H7 (cell line): ENCODE results near the gene PLEKHA6. TPM values are rescaled to one million over a fixed set of nuclear protein-coding genes. Genes with fewer than 3 reads are reported as not detected.

ENCODE experiments used
- DNase-seq: peaks from one replicate; pipeline ENCODE4 v3.0.0; 2012
- H3K27me3 ChIP-seq: 2 replicates; pipeline ENCODE4 v1.6.0; 2011; ENCODE audit warnings: mild to moderate bottlenecking, low read length; ENCODE audit not compliant: control insufficient read depth, insufficient read depth
- H3K36me3 ChIP-seq: replicated peaks from 2 replicates; pipeline ENCODE4 v1.5.1; 2011; ENCODE audit warnings: low read length; ENCODE audit not compliant: control insufficient read depth, insufficient read depth
- H3K4me3 ChIP-seq: 2 replicates; pipeline ENCODE4 v1.5.1; 2011; ENCODE audit warnings: low read depth, mild to moderate bottlenecking, control low read depth, low read length, moderate library complexity; ENCODE audit not compliant: insufficient read depth
- total RNA-seq: library from RNA; depleted of rRNA; stranded (reverse); fragments of >200 nt; shearing (Covaris generic); gene quantifications from 2 replicates; pipeline ENCODE4 v1.2.3, GENCODE V29; 2014

The PLEKHA6 gene
- total RNA-seq, 1 experiment from 2014 or later = 3.0 TPM

GRCh38 chr1:204390751-204391466 lies 31.2 kb upstream of the PLEKHA6 start:
- Histone ChIP-seq H3K27me3 (no peaks in the 10 kb centered on the region), H3K4me3 (no peak overlapping the region), H3K36me3 (no peaks in the 10 kb centered on the region)
- no peak for DNase-seq

GRCh38 chr1:204385727-204386126 lies 26.0 kb upstream of the PLEKHA6 start:
- no peaks in the 10 kb centered on the region for H3K36me3 ChIP-seq
- H3K27me3 ChIP-seq = no peaks in the 10 kb centered on the region

GRCh38 chr1:204384636-204385352 lies 25.1 kb upstream of the PLEKHA6 start:
- Histone ChIP-seq H3K27me3 (peaks cover 7% of the 10 kb centered on the region), H3K36me3 (no peaks in the 10 kb centered on the region), H3K4me3 (no peak overlapping the region)
- DNase-seq = no peak

More at GRCh38 chr1:204385727-204386126, 26.0 kb upstream of the PLEKHA6 start:
- DNase-seq = no peak
- no peak overlapping the region for H3K4me3 ChIP-seq

- DNase-seq = no peak
- Histone ChIP-seq H3K27me3 (peaks cover 18% of the 10 kb centered on the region), H3K36me3 (no peaks in the 10 kb centered on the region), H3K4me3 (no peak overlapping the region)
Observed at GRCh38 chr1:204383163-204383904, 23.6 kb upstream of the PLEKHA6 start.

DNA sequence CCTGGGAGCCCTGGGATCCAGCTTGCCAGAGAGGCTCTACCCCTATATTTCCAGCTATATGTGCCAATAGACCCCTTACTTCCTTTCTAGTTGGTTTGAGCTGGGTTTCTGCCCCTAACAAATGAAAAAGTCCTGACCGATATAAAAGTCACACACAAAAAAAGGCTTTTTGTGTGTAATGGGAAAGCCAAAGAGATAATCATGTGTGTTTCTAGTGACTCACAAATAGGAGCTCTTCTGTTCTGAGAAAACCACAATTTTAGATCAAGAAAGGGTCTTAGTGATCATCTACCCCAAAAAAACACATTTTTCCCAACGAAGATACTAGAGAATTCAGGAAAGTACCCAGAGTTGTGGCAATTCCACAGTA lies 23.0 kb upstream of the PLEKHA6 start:
- no peaks in the 10 kb centered on the region for H3K36me3 ChIP-seq
- H3K4me3 ChIP-seq = no peak overlapping the region
- peaks cover 24% of the 10 kb centered on the region for H3K27me3 ChIP-seq
- DNase-seq = no peak

DNA sequence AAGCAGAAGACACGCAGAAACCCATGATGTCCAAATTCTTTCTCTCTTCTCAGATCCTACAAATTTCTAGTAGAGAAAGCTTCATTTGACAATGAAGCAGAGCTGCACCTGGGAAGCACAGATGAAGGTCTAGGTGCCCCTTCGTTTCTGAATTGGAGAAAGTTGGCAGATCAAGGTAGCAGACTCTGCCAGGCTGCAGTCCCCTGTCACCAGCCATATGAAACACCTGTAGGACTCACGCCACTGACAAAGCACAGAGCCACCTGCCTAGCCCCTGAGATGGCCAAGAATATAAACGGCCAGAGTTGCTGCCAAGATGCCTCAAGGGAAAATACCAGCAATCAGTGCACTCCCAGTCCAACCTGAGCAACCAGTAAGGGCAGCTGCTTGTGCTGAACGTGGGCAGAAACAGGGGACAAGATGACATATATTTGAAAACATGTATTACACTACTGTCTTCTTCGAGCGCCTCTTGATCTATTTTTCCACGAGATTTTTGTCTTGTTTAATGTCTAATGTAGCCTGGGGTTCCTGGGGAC lies 20.6 kb upstream of the PLEKHA6 start:
- no peak for DNase-seq
- no peak overlapping the region for H3K4me3 ChIP-seq
- no peaks in the 10 kb centered on the region for H3K36me3 ChIP-seq
- H3K27me3 ChIP-seq = peaks cover 44% of the 10 kb centered on the region

DNA sequence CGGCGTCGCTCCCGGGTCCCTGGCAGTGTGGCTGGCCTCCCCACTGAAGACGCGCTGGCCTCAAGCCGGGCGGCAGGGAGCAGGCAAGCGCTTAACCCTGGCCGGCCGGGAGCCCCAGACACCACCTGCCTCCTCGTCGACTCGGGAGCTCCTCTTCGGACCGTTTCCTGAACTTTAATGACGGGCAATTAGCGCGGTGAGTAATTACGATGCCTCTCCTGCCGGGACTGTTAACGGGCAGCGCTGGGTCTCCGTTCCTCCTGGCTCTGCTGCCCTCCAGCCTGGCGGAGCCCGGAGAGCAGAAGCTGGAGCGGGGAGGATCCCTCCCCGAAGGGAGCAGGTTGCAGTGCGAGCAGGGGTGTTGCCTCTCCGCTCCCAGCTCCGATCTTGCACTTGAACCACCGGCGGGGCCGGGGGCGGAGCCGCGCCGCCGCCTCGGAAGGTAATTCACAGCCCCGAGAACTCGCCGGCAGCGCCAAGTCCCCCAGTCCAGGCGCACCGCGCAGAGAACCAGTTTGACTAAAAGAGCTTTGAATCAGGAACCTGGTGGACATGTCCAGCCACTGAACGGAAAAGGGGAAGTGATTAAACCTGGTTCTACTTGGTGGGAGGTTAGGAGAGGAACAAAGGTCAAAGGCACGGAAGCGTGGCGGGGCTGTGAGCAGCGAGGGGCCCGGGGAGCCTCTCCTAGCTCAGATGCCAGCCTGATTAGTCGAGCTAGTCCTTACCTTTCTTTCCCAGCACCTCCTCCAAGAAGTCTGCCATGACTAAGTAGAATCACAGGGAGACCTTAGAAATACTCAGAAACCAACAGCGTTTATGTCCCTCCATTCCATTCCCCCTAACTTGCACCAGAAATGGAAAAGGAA lies 18.3 kb upstream of the PLEKHA6 start:
- Histone ChIP-seq H3K27me3 (peaks cover 47% of the 10 kb centered on the region), H3K4me3 (peak overlapping the region; percentile 64), H3K36me3 (no peaks in the 10 kb centered on the region)
- peak; percentile 89 for DNase-seq

DNA sequence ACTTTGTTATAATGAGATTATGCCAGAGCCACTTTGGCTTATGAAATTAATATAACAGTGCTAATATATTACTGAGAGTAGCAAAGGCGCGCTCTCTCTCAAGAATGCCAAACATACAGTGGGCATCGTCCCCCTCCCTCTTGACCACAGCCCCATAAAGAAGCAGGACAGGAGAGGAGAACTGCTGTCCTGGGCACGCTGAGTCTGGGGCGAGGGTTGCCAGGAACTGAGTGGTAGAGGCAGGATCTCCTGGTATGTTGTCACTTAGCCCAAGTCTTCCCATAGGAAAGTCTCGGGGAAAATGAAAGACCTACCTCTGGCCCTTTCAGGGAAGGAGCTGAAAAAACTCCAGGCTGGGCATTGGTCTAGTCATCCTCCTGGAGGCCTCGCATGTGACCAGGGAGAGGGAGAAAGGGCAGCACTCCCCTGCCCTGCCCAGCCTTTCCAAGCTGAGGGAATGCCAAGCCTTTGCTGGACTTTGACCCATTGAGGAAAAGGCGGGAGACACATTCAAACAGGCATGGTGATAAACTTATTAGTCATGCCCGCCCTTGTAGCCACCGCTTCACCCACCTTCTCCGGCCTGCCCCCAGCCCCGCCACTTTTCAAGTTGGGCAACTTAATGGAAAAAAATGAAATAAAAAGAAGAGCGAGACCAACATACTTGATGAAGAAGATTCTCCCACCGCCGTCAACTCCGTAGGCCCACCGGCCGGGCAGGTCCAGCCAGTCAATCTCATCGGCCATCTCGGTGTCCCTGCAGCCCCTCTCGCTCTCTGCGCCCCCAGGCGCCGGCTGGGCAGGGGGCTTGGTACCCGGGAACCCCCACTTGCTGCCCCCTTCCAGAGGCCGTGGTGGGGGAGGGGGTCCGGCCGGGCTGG lies 17.4 kb upstream of the PLEKHA6 start:
- Histone ChIP-seq H3K27me3 (peaks cover 47% of the 10 kb centered on the region), H3K4me3 (peak overlapping the region; percentile 64), H3K36me3 (no peaks in the 10 kb centered on the region)
- DNase-seq = no peak

GRCh38 chr1:204376465-204376864 lies 16.7 kb upstream of the PLEKHA6 start:
- Histone ChIP-seq H3K4me3 (no peak overlapping the region), H3K36me3 (no peaks in the 10 kb centered on the region), H3K27me3 (peaks cover 47% of the 10 kb centered on the region)
- DNase-seq = no peak

DNA sequence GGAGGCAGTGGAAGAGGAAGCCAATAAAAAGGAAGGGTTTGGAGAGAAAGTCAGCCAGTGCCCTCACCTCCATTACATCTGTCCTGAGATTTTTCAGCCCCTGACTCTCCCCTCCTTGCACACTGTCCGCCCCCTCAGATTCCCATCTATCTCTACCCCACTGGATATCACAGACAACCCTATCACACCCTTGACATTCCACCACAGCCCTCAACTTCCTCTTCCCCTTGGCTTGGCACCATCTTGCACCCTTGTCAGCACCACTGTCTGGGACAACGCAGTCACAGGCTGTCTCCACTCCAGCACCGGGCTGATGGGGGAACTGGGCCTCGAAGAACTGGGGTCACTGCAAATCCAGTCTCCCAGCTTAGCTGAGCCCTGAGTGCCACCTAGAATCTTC lies 14.2 kb upstream of the PLEKHA6 start:
- no peak for DNase-seq
- H3K4me3 ChIP-seq = no peak overlapping the region
- H3K27me3 ChIP-seq = peaks cover 34% of the 10 kb centered on the region
- no peaks in the 10 kb centered on the region for H3K36me3 ChIP-seq

DNA sequence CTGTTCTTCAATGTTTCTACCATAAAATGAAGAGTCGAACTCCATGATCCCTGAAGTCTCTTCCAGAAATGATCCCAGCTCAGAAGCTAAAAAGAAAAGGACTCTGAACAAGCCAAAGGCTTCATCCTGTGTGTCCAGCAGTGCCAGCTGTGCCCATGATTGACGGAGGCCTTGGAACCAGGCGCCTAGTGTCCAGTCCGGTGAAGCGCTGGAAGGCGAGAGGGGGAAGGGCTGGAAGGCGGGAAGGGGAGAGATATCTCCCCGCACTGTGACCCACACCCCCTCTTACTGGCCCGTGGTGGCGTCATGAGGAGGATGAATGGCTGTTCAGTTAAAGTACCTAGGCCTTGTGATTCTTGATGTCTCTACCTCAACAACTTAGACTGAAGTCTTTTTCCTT lies 10.4 kb upstream of the PLEKHA6 start:
- peaks cover under 1% of the 10 kb centered on the region; the same call in 1 of the 2 replicates for H3K27me3 ChIP-seq
- no peak overlapping the region for H3K4me3 ChIP-seq
- no peaks in the 10 kb centered on the region for H3K36me3 ChIP-seq
- DNase-seq = peak; percentile 29

- peak; percentile 16 for DNase-seq
- Histone ChIP-seq H3K27me3 (no peaks in the 10 kb centered on the region; the same call in 1 of the 2 replicates), H3K4me3 (no peak overlapping the region), H3K36me3 (no peaks in the 10 kb centered on the region)
Observed at GRCh38 chr1:204368996-204369726, 9.4 kb upstream of the PLEKHA6 start.

DNA sequence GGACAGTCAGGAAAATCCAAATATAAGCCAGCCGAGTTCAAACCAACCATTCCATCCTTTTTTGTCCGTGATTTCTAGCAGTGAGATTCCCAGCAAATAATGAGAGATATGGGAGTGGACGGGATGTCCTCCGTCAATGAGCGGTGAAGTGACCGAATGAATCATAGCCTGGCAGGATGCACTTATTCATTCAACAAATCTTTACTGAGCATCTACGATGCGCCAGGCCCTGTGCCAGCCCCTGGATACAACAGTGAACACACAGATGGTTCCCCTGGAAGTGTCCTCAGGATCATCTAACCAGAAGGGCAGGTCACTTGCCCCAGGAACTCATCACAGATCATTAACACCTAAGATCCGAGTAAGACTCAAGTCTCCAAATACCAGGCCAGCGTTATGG lies 8.2 kb upstream of the PLEKHA6 start:
- H3K4me3 ChIP-seq = no peak overlapping the region
- DNase-seq = no peak
- peaks cover 4% of the 10 kb centered on the region for H3K27me3 ChIP-seq
- H3K36me3 ChIP-seq = no peaks in the 10 kb centered on the region
